WERI-Rb-1 (cell line): ENCODE data around the gene ACIN1.

Experiments
- DNase-seq: peaks from one replicate; pipeline ENCODE4 v3.0.0-alpha.2; 2020
- H3K27ac ChIP-seq: fragments of 250-450 bp; sonication (Bioruptor Pico); 2 replicates; pipeline ENCODE4 v1.5.1; 2020; ENCODE audit warnings: mild to moderate bottlenecking, moderate library complexity
- H3K27me3 ChIP-seq: fragments of 250-450 bp; sonication (Bioruptor Pico); 2 replicates; pipeline ENCODE4 v1.5.1; 2021; ENCODE audit warnings: mild to moderate bottlenecking, low read depth, moderate library complexity; ENCODE audit not compliant: insufficient read depth, severe bottlenecking
- H3K36me3 ChIP-seq: fragments of 250-450 bp; sonication (Bioruptor Pico); 2 replicates; pipeline ENCODE4 v1.5.1; 2020; ENCODE audit warnings: mild to moderate bottlenecking, moderate library complexity
- H3K4me3 ChIP-seq: 2 replicates; pipeline ENCODE4 v1.5.1; 2011; ENCODE audit warnings: low read depth, mild to moderate bottlenecking, control low read depth, low read length
- H3K9me3 ChIP-seq: fragments of 250-450 bp; sonication (Bioruptor Pico); 2 replicates; pipeline ENCODE4 v1.5.1; 2021; ENCODE audit warnings: mild to moderate bottlenecking, moderate library complexity; ENCODE audit not compliant: severe bottlenecking
- CTCF ChIP-seq: IDR thresholded peaks from 2 replicates; pipeline ENCODE4 v1.5.1; 2011; ENCODE audit warnings: low read depth, mild to moderate bottlenecking, control low read depth, inconsistent platforms, low read length

Gene ACIN1

GRCh38 chr14:23126548-23127278 lies 31.8 kb upstream of the ACIN1 start:
- no peak for DNase-seq
- TF ChIP-seq CTCF, result no peak
- H3K4me3 ChIP-seq, result no peak overlapping the region
- no peak overlapping the region for H3K27ac ChIP-seq
- H3K27me3 ChIP-seq, result peaks cover 31% of the 10 kb centered on the region
- H3K9me3 ChIP-seq, result no peaks in the 10 kb centered on the region
- no peaks in the 10 kb centered on the region for H3K36me3 ChIP-seq

GRCh38 chr14:23125933-23126524 lies 31.1 kb upstream of the ACIN1 start:
- peaks cover 31% of the 10 kb centered on the region for H3K27me3 ChIP-seq
- DNase-seq, result no peak
- H3K4me3 ChIP-seq, result no peak overlapping the region
- H3K27ac ChIP-seq, result no peak overlapping the region
- H3K9me3 ChIP-seq, result no peaks in the 10 kb centered on the region
- TF ChIP-seq CTCF, result no peak
- no peaks in the 10 kb centered on the region for H3K36me3 ChIP-seq

GRCh38 chr14:23125011-23125410 lies 30.1 kb upstream of the ACIN1 start:
- no peak for TF ChIP-seq CTCF
- Histone ChIP-seq H3K36me3 (no peaks in the 10 kb centered on the region), H3K4me3 (no peak overlapping the region), H3K27ac (no peak overlapping the region), H3K9me3 (no peaks in the 10 kb centered on the region), H3K27me3 (peaks cover 26% of the 10 kb centered on the region)
- DNase-seq, result no peak

- no peak overlapping the region for H3K27ac ChIP-seq
- H3K36me3 ChIP-seq, result no peaks in the 10 kb centered on the region
- H3K27me3 ChIP-seq, result peaks cover 20% of the 10 kb centered on the region
- H3K4me3 ChIP-seq, result no peak overlapping the region
- no peak for TF ChIP-seq CTCF
- no peak for DNase-seq
- no peaks in the 10 kb centered on the region for H3K9me3 ChIP-seq
Measured at GRCh38 chr14:23124337-23124954, 29.5 kb upstream of the ACIN1 start.

GRCh38 chr14:23123419-23123818 lies 28.5 kb upstream of the ACIN1 start:
- Histone ChIP-seq H3K27ac (no peak overlapping the region), H3K27me3 (peaks cover 17% of the 10 kb centered on the region), H3K4me3 (no peak overlapping the region), H3K36me3 (no peaks in the 10 kb centered on the region), H3K9me3 (no peaks in the 10 kb centered on the region)
- TF ChIP-seq CTCF, result no peak
- peak; percentile 66 for DNase-seq
